SK-N-DZ (cell line): ENCODE data around the gene PPP3CA.

Source experiments
- DNase-seq: peaks from one replicate; pipeline ENCODE4 v3.0.0-alpha.2; 2015; ENCODE audit warnings: low spot score

Gene PPP3CA

DNA sequence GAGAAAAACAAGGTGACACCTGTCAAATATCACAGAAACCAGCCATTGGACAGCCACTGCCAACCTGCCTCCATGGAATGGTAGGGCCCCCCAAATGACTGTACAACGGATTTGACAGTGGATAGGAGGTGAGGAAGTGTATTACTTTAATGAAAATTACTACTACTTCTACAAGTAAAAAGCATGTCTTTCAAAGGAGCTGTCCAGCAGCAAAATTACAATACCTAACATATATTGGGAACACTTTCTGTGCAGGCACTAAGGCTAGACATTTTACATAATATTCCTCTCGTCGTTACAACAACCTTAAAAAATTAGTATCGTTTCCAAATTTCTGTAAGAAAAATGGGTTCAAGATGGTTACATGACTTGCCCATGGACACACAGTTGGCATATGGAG is 14.9 kb downstream of the PPP3CA start:
- no peak for DNase-seq

DNA sequence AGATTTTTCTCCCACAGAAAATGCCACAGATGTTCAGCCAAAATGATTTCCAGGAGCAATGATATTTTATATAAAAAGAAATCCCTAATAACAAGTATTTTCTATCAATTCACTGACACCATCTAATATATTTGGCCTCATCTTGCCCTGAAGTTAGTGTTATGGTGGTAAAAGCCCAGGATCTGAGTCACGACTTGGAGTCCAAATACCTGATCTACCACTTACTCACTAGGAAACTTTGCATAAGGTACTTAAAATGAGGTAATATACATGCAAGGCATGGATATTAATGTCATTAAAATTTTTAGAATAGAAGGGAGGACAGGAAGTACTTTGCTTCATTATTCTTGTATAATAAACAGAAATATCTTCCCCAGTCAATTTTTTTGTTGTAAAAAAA is 16.3 kb downstream of the PPP3CA start:
- DNase-seq, result no peak

DNA sequence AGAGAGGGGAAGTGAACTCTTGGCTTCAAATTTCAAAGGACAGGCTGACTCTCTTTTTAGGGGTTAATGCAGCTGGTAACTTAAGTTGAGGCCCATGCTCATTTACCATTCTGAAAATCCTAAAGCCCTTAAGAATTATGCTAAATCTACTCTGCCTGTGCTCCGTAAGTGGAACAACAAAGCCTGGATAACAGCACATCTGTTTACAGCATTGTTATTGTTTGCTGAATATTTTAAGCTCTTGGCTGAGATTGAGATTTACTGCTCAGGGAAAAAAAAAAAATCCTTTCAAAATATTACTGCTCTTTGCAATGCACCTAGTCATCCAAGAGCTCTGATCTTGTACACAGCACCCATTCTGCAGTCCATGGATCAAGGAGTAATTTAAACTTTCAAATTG is 17.7 kb downstream of the PPP3CA start:
- no peak for DNase-seq

DNA sequence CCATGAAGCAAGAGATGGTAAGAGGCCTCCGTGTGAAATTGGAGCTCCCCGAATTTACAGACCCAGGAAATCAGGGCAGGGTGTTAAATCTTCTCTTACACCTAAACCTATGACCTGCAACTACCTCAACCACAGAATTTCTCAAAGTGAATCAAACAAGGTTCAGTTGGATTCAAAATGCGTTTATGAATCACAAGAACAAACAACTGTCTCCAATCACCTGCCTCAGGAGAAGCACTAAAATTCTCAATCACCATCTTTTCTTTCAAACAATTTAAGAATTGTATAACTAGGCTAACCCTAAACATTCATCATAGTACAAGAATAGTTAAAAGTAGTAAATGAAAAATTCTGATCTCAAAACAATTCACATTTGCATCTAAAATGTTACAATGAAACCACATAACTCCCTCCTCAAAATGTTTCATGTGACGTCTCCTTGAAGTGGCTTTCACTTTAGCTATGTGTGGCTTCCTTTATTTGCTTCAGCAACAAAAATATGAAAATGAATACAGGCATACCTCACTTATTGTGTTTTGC is 19.2 kb downstream of the PPP3CA start:
- DNase-seq, result no peak

DNA sequence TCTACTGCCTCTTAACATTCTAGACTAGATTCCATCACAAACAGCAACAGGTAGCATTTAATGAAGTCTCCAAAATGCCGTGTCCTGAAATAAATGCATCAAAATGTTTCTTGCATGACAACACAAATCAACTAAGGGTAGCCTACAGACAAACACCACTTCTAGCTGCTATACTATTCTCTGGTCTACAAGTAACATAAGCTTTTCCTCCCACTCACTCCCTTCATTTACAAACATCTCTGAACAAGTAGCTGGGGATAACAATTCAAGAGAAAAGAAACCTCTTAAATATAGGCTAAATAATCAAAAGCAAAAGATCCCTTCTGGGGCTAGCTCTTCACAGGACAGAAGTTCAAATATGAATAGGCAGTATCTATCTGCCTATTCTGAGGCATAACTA is 20.8 kb downstream of the PPP3CA start:
- no peak for DNase-seq

DNA sequence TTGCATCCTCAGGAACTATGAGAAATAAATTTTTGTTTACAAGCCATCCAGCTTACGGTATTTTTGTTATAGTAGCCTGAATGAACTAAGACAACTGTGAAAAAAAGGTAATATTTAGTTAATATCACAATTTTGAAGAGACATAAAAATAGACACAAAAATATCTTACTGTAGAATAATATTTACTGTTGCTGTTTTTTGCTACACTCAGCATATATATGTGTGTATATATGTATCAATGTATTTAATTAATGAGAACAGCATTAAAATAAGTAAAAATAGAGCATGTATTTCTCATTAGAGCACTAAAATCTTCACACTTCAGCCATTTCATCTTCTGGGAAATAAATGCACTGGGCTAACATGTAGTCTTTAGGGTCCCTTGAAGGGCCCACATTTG is 24.6 kb downstream of the PPP3CA start:
- no peak for DNase-seq

DNA sequence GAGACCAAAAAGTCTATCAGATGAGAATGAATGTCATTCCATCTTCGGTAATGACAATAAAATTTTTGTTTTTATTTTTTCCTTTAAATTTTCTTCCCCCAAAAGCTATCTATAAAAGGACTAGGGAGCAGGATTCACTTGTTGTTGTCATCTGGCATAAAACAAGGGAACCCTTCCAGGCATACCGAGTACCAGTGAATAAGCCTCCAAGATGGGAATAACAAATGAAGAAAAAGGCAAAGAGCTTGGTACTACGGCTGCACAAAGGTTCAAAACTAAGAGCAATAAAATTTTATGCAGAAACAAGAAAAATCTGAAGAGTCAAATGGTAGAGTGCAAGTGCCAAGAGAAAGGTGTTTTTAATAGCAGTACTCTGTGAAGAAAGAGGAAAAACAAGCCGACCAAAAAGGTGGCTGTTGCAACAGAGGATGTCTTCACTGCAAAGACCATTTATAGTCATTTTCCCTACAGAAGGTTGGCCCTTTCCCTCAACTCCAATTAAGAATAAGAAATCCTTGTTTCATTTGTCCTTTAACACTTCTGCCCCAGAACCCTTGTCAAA is 25.8 kb downstream of the PPP3CA start:
- DNase-seq, result no peak

DNA sequence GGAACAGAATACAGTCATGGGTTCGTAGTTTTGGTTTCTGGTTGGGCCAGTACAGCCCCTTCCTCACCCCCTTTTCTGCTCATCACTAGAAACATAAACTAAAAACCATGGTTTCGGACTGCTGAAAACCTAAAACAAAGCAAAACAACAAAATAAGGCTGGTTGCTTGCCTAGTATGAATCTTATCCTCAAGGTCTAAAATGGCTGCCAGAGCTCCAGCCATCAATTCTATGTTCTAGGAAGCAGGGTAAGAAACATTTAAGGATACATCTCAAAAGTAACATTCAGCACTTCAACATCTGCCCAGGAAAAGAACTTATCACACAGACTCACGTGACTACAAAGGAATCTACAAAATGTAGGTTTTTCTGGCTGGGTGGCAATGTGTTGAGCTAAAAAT is 31.5 kb downstream of the PPP3CA start:
- DNase-seq, result no peak

DNA sequence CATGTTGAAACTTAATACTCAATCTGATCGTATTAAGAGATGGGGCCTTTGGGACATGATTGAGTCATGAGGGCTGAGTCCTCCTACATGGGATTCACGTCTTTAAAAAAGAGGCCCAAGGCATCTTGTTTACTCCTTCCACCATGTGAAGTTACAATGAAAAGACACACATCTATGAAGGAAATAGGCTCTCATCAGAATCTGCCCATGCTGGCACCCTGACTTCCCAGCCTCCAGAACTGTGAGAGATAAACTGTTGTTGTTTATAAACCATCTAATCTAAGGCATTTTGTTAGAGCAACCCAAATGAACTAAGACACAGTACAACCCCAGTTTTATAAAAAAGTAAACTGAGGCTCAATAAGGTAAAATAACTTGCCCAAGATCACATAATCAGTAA is 32.3 kb downstream of the PPP3CA start:
- DNase-seq, result no peak

DNA sequence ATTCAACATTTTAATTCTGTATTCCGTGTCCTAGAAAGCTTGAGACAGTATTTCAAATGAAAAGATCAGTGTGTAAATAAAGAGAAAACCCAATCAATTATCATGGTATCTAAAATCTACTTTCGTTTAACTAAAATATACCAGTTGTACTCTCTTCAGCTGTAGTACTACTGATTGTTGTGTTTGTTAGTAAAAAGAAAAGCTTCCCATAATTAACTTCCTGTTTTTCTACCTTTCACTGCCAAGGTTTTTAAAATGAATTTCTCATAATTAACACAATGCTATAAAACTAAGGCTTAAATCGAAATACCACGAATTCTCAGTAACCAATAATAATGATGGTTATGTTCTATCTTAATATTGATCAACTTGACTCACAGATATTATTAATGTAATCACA is 37.4 kb downstream of the PPP3CA start:
- DNase-seq, result no peak

DNA sequence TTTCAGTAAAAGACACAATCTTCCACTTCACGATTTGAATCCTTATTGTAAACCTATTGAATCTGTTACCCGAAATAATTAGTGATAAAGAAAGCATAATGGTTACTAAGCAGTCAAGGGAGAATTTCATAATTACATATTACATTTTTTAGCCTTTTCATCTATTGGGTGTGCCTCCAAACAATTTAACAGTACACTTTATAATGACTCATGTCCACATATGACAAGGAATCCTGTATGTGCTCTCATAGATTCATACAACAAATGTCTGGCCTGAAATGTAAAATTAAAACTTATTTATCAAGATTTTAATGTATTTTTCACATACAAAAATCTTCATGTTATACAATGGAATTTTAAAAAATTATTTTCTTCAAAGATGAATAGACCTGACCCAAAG is 39.4 kb downstream of the PPP3CA start:
- DNase-seq, result no peak

DNA sequence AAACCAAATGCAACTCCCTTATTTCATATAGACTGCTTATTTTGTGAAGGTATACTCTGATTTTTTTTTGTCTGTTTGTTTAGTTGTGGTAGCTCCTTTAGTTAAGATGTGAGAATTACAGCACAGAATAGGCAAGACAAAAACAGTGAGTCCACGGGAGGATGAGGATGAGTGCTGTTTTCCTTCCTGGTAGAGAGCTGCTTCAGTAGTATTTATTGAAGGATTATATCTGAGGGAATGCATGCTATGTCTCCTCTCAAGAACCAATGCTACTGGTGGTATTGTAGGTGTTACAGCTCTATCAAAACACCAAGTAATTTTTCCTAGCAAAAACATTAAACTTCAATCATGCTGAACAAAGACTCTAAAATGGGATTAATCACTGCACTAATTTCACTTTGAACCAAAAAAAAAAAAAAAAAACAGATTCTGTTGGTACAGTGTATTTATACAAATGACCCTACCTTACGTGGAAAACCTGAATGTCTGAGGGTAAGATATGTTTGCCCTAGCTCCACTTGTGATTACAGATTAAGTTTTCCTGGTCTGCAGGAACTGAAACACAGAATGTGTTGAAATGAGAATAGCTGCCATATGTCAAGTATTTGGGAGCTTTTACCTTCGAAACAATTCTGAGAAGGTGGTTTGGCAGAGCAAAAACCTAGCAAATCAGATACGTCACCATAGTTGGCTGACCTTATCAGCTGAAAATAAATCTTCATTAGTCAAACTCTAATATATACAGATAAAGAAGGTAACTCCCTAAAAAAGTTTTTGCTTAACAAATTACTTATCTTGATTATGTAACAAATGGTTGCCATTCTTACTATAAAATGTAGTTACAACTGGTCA is 40.3 kb downstream of the PPP3CA start:
- DNase-seq, result no peak

DNA sequence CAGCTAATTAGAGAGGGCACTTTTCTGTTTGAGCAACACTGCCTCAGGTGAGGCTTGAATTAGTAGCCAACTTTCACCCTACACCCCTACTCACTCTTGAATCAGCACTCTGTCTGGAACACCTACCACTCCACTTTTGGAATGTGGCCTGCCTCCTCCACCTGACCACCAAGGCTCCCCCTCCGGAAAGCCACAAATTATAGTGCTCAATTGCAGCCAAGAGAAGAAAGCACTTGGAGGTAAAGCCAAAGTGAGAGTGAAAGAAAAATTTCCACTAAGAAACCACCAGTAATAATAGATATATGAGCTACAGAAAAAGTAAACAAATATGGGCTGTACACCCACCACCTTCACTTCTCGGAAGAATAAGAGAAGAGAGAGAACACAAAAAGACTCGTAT is 41.1 kb downstream of the PPP3CA start:
- no peak for DNase-seq

DNA sequence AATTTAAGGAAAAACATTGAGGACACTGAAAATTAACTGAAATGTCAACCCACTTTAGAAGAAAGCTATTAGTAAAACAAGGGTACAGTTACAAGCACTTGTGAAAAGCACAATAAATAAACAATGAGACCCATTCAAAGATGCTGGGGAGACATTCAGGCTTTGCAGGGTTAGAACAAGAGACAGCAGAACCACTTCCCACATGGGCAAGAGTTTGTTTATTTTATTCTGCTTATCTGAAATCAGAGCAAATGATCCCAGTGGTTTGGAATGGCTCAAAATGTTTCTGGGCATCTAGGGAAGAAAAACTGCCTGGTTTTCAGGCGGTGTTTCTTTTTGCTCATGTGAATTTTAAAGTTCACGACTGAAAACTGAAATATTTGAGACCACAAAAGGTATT is 42.4 kb downstream of the PPP3CA start:
- DNase-seq, result no peak

DNA sequence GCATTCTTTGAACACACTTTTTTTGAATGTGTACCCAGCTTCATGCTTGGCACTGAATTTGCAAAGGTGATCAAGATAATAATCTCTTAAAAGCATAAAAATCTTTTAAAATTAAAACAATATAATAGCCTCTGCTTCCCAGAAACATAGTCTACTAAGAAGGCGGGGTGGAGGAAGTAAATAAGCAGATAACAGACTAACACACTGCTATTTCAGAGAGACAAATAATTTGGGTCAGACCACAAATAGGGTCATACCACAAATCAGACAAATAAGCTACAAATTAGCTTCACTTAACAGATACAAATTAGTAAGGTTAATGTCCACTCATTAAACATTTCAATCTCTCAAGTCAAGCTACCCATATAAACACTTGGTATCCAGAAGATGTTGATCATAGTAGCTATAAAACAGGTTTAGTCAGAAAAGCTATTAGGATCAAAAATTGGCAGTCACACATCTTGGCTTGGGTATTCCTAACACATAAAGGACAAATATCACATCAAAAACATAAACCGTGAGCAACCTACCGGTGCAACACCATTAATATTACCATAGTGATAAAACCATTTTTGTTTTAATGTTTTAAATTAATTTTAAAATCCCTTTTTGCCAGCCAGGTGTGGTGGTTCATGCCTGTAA is 47.3 kb downstream of the PPP3CA start:
- DNase-seq, result no peak

DNA sequence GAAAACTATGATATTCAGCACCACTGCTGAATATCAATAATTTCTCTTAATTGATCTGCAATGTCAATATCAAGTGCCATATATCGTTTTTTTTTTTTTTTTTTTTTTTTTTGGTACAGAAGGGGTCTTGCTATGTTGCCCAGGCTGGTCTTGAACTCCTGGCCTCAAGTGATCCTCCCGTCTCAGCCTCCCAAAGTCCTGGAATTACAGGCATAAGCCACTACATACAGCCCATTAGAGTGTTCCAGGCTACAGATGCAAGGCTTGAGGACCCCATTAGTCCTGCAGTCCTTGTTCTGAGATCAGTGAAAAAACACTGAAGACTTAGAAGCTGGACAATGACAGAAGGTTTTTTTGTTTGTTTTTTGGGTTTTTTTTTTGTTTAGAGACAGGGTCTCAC is 48.3 kb downstream of the PPP3CA start:
- DNase-seq, result no peak

DNA sequence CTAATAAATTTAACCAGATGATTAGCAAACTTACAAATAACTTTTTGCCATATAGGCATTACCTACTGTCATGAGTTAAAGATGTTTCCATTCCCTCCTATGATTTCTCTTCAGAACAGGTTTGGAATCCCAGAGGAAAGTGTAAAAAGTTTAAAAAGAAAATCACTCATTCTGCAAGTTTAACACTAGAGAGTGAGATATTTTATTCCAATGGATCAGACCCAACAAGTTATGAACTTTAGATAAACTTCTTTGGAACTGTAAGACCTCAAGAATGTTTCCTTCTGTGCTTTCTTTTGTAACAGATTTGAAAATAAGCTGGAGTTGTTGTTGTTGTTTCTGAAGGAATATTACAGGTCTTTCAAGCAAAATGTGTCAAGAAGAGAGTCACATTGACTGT is 51.6 kb downstream of the PPP3CA start:
- DNase-seq, result no peak

DNA sequence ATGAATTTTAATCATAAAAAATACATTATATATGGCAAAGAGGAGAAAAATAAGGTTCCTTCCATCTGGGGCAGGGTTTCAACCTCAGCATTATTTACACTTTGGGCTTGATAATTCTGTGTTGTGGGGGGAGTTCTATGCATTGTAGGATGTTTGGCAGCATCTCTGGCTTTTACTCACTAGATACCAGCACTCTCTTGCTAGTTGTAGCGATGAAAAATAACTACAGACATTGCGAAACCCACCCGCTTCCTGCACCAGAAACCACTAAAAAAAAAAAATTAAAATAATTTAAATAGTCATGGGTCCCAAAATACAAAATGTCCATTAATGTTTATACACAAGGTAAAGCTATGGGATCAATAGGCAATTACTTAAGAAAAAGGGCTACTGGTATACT is 52.7 kb downstream of the PPP3CA start:
- DNase-seq, result no peak

DNA sequence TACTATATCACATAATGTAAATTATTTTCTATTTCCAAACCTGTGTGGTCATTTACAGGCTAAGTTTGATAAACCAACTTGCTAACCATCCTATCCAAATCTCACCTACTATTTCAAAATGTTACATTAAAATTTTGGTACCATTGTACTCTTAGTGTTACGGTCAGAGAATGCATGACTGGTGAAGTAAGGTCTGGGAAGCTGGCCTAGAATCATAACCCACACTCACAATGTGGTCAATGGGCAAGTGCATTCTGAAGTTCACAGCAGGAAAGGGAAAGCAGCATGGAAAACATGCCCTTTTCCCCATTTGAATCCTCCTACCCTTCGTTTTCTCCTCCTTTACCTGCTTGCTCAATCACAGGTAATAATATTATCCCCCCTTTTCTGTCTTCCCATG is 54.4 kb downstream of the PPP3CA start:
- no peak for DNase-seq

DNA sequence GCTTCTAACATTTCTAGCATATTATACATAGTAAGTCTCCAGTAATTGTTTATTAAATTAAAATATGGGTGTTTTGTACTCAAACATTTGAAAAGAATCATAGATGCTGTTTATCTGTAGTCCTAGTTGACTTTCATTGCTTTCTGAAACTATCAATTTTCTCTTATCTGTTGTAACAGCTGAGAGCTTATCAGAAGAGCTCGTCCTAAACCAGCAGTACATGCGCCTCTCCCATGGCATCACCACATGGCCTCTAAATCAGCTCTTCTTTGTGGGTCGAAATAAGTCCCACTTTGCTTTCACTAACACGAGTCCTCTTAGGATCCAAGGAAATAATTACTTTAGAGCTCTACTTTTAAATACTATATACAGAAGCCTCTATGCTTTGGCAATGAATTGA is 55.1 kb downstream of the PPP3CA start:
- peak; percentile 15 for DNase-seq

DNA sequence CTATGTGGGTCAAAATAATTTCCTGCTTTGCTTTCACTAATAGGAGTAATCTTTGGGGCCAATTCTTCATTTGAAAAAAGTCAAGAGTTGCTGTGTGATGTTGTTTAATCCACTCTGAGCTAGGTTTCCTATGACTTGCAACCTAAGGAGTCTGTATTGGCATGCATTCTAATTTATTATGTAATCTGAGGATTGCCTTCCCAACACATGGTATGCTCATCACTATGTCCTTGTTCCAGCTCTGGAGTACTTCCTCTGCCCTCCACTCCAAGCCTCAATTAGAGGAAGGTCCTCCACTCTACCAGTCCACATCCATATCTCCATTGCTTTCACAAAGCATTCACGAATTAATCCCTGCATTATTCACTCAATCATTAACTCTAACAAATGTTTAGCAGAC is 56.1 kb downstream of the PPP3CA start:
- no peak for DNase-seq

DNA sequence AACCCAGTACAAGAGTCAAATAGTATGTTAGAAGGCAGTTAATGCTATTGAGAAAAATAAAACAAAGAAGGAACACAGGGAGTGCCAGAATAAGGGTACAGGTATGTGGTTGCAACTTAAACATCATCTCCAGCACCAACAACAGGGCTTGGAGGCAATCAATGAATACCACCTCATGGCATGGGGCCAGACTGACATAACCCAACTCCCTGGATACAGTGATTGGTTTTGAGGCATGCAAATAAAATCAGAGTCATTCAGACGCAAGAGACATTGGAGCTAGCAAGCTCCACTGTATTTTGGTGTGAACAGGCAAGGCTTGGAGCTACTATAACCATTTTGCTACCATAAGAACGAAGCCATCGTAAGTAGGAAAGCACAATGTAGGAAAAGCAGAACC is 56.7 kb downstream of the PPP3CA start:
- DNase-seq, result no peak

DNA sequence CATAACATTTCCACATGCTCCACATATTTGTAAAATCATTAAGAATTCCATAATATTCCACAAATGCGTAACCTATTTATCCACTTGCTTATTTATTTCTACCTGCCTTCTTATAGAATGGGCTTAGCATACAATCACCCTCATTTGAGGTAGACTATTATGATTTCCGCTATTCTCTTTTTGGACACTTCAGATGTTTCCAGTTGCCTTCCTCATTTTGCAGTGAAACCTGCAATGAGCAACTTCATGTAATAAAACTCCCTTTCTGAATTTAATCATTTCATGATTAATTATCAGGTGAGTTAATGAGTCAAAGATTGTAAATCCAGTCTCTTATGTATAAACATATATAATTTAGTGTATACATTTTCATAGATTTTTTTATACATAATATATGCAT is 58.0 kb downstream of the PPP3CA start:
- no peak for DNase-seq
